ENCODE data around the gene DYNLT1.

DNA sequence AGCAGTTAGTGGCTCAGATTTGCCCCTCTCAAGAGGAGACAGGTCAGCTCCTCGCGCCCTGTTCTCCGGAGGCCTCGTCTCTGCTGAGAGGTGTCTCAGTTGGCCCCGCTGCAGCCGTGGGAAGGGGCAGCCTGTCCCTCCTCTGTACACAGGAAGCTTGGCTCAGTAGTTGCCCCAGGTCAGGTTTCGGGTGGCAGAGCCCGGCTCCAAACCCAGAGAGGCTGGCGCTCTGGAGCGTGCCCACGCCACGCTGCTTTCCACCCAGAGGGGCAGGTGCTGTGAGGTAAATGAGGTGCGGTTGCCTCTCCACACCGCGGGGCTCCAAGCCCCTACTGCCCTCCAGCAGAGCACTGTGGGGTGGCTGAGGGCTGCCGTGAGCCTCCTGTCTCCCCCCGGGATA, 16.0 kb downstream of the DYNLT1 start:
- TF ChIP-seq, protein P1, sequence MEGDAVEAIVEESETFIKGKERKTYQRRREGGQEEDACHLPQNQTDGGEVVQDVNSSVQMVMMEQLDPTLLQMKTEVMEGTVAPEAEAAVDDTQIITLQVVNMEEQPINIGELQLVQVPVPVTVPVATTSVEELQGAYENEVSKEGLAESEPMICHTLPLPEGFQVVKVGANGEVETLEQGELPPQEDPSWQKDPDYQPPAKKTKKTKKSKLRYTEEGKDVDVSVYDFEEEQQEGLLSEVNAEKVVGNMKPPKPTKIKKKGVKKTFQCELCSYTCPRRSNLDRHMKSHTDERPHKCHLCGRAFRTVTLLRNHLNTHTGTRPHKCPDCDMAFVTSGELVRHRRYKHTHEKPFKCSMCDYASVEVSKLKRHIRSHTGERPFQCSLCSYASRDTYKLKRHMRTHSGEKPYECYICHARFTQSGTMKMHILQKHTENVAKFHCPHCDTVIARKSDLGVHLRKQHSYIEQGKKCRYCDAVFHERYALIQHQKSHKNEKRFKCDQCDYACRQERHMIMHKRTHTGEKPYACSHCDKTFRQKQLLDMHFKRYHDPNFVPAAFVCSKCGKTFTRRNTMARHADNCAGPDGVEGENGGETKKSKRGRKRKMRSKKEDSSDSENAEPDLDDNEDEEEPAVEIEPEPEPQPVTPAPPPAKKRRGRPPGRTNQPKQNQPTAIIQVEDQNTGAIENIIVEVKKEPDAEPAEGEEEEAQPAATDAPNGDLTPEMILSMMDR (IDR thresholded peaks at IDR 0.05): no peak
- no peak for TF ChIP-seq POLR2A (IDR thresholded peaks at IDR 0.05)

All from adrenal gland (tissue), 5 donors.